NCI-H2081 treated with DMSO at 0.1 percent for 48 hours (cell line): ENCODE measurements around the gene ARID5B.

Experiments
- DNase-seq: peaks from one replicate; lab custom pipeline; 2025; lab: John Stamatoyannopoulos, UW

ARID5B gene

GRCh38 chr10:61888744-61889143 lies 12.8 kb upstream of the ARID5B start:
- DNase-seq = no peak

- DNase-seq = no peak
Observed at GRCh38 chr10:61890430-61890829, 11.1 kb upstream of the ARID5B start.

GRCh38 chr10:61890881-61891409 lies 10.6 kb upstream of the ARID5B start:
- no peak for DNase-seq

- DNase-seq = no peak
Observed at GRCh38 chr10:61891906-61892585, 9.5 kb upstream of the ARID5B start.

- no peak for DNase-seq
Observed at GRCh38 chr10:61892961-61893360, 8.5 kb upstream of the ARID5B start.

GRCh38 chr10:61894133-61894532 lies 7.4 kb upstream of the ARID5B start:
- no peak for DNase-seq

- no peak for DNase-seq
Observed at GRCh38 chr10:61895898-61896600, 5.5 kb upstream of the ARID5B start.

GRCh38 chr10:61896854-61897661 lies 4.4 kb upstream of the ARID5B start:
- DNase-seq = no peak

- no peak for DNase-seq
Observed at GRCh38 chr10:61897671-61898434, 3.6 kb upstream of the ARID5B start.

GRCh38 chr10:61898435-61898778 lies 3.1 kb upstream of the ARID5B start:
- DNase-seq = peak; percentile 21

- DNase-seq = no peak
Observed at GRCh38 chr10:61899069-61899531, 2.4 kb upstream of the ARID5B start.

GRCh38 chr10:61899663-61899996 lies 1.9 kb upstream of the ARID5B start:
- no peak for DNase-seq

GRCh38 chr10:61899997-61900828 lies 1.3 kb upstream of the ARID5B start:
- DNase-seq = peak; percentile 77

GRCh38 chr10:61901829-61902444 lies 438 bp downstream of the ARID5B start:
- no peak for DNase-seq

GRCh38 chr10:61902445-61903220 lies 1.1 kb downstream of the ARID5B start:
- DNase-seq = no peak

- DNase-seq = no peak
Observed at GRCh38 chr10:61903221-61903927, 1.9 kb downstream of the ARID5B start.

GRCh38 chr10:61903928-61904344 lies 2.4 kb downstream of the ARID5B start:
- no peak for DNase-seq

GRCh38 chr10:61904733-61905725 lies 3.5 kb downstream of the ARID5B start:
- no peak for DNase-seq
